ENCODE data around the gene SUGP1. TPM values are rescaled to one million over a fixed set of nuclear protein-coding genes. Genes with fewer than 3 reads are reported as not detected.

Gene SUGP1
- polyA plus RNA-seq, 1 donor from 2014 or later, result 82.0 TPM

GRCh38 chr19:19343016-19343362, 22.7 kb upstream of the SUGP1 start:
- Histone ChIP-seq H3K9me3 (ENCODE audit: low read length) (no peaks in the 10 kb centered on the region), H3K79me2 (replicated peaks; ENCODE audit: insufficient read depth, low read length) (no peaks in the 10 kb centered on the region), H3K27me3 (ENCODE audit: insufficient read depth, low read depth, low read length) (no peaks in the 10 kb centered on the region), H4K20me1 (ENCODE audit: insufficient read depth) (no peaks in the 10 kb centered on the region), H3K27ac (ENCODE audit: low read length) (no peak overlapping the region), H3K4me2 (ENCODE audit: low read length) (no peak overlapping the region), H3K9ac (ENCODE audit: low read length) (no peak overlapping the region), H3K36me3 (ENCODE audit: insufficient read depth, low read length) (no peaks in the 10 kb centered on the region), H3F3A (ENCODE audit: insufficient read depth, low read length, poor library complexity, severe bottlenecking) (no peaks in the 10 kb centered on the region), H2AFZ (ENCODE audit: low read depth, low read length) (no peak overlapping the region), H3K9me2 (ENCODE audit: insufficient read depth, low read length) (no peaks in the 10 kb centered on the region), H3K4me3 (ENCODE audit: low read length) (no peak overlapping the region)
- TF ChIP-seq EZH2 (IDR thresholded peaks at IDR 0.05; ENCODE audit: borderline replicate concordance, insufficient read depth, low read length, poor library complexity, severe bottlenecking) (no peak), MXI1 (conservative IDR thresholded peaks at IDR 0.05; ENCODE audit: poor library complexity, severe bottlenecking) (no peak), POLR2AphosphoS5 (IDR thresholded peaks at IDR 0.05) (no peak), RAD21 (conservative IDR thresholded peaks at IDR 0.05) (no peak), REST (IDR thresholded peaks at IDR 0.05; ENCODE audit: borderline replicate concordance) (no peak), CTCF (IDR thresholded peaks at IDR 0.05; ENCODE audit: poor library complexity, severe bottlenecking) (no peak)

GRCh38 chr19:19342086-19343015, 22.0 kb upstream of the SUGP1 start:
- H3K27me3 ChIP-seq (ENCODE audit: insufficient read depth, low read depth, low read length), result no peaks in the 10 kb centered on the region
- H2AFZ ChIP-seq (ENCODE audit: low read depth, low read length), result no peak overlapping the region
- H3K4me2 ChIP-seq (ENCODE audit: low read length), result no peak overlapping the region
- peak; percentile 75 for TF ChIP-seq SMC3 (conservative IDR thresholded peaks at IDR 0.05; ENCODE audit: poor library complexity)
- TF ChIP-seq CTCF (IDR thresholded peaks at IDR 0.05; ENCODE audit: poor library complexity, severe bottlenecking), result peak; percentile 79
- peak; percentile 63 for TF ChIP-seq RAD21 (conservative IDR thresholded peaks at IDR 0.05)
- no peak for TF ChIP-seq MXI1 (conservative IDR thresholded peaks at IDR 0.05; ENCODE audit: poor library complexity, severe bottlenecking)
- TF ChIP-seq TAF1 (IDR thresholded peaks at IDR 0.05; ENCODE audit: low read depth), result no peak
- peak; percentile 9 for TF ChIP-seq POLR2AphosphoS5 (IDR thresholded peaks at IDR 0.05)
- no peak for TF ChIP-seq EP300 (conservative IDR thresholded peaks at IDR 0.05; ENCODE audit: poor library complexity, severe bottlenecking)
- TF ChIP-seq REST (IDR thresholded peaks at IDR 0.05; ENCODE audit: borderline replicate concordance), result no peak
- no peak for TF ChIP-seq EZH2 (IDR thresholded peaks at IDR 0.05; ENCODE audit: borderline replicate concordance, insufficient read depth, low read length, poor library complexity, severe bottlenecking)
- H3K27ac ChIP-seq (ENCODE audit: low read length), result no peak overlapping the region
- H3F3A ChIP-seq (ENCODE audit: insufficient read depth, low read length, poor library complexity, severe bottlenecking), result no peaks in the 10 kb centered on the region
- no peaks in the 10 kb centered on the region for H3K79me2 ChIP-seq (replicated peaks; ENCODE audit: insufficient read depth, low read length)
- H3K9me2 ChIP-seq (ENCODE audit: insufficient read depth, low read length), result no peaks in the 10 kb centered on the region
- H4K20me1 ChIP-seq (ENCODE audit: insufficient read depth), result no peaks in the 10 kb centered on the region
- H3K9me3 ChIP-seq (ENCODE audit: low read length), result no peaks in the 10 kb centered on the region
- H3K4me3 ChIP-seq (ENCODE audit: low read length), result no peak overlapping the region
- H3K36me3 ChIP-seq (ENCODE audit: insufficient read depth, low read length), result no peaks in the 10 kb centered on the region
- no peak overlapping the region for H3K9ac ChIP-seq (ENCODE audit: low read length)

All from neural cell (in vitro differentiated cells).